Cardiac muscle cell (in vitro differentiated cells and primary cell): ENCODE results near the gene KRTAP19-7. TPM values are rescaled to one million over a fixed set of nuclear protein-coding genes. Genes with fewer than 3 reads are reported as not detected.

Experiments
- DNase-seq, 2 donors: peaks; one replicate each; pipeline versions ENCODE4 v3.0.0 to v3.0.0-alpha.2; 2010 to 2017; ENCODE audit warnings: low read depth in 1 of 2, low spot score in 1 of 2
- H3K27ac ChIP-seq: fragments of 200-600 bp; sonication (generic); 2 replicates; pipeline ENCODE4 v1.5.1; 2016
- H3K27me3 ChIP-seq: fragments of 200-600 bp; sonication (generic); 2 replicates; pipeline ENCODE4 v1.6.0; 2016; ENCODE audit warnings: control low read depth
- H3K36me3 ChIP-seq: fragments of 200-600 bp; sonication (generic); 2 replicates; pipeline ENCODE4 v1.5.1; 2016; ENCODE audit warnings: control low read depth
- H3K4me1 ChIP-seq: fragments of 200-600 bp; sonication (generic); 2 replicates; pipeline ENCODE4 v1.8.1; 2017; ENCODE audit warnings: low read depth, mild to moderate bottlenecking, mixed run types
- H3K4me3 ChIP-seq: fragments of 200-600 bp; sonication (generic); 2 replicates; pipeline ENCODE4 v1.5.1; 2016; ENCODE audit warnings: mild to moderate bottlenecking
- H3K9me3 ChIP-seq: fragments of 200-600 bp; sonication (generic); 2 replicates; pipeline ENCODE4 v1.5.1; 2017; ENCODE audit warnings: low read depth, mild to moderate bottlenecking, control low read depth
- CTCF ChIP-seq: IDR thresholded peaks from 2 replicates; pipeline ENCODE4 v1.5.1; 2012; ENCODE audit warnings: low read depth, mild to moderate bottlenecking, low read length
- polyA plus RNA-seq: library from polyadenylated mRNA; unstranded; fragments of >200 nt; fragmentation: Nextera tagmentation; extraction: Ambion mirVana; gene quantifications from 2 replicates; pipeline ENCODE4 v1.2.1, GENCODE V29; 2016
- total RNA-seq: library from RNA; depleted of rRNA; stranded (reverse); fragments of >200 nt; gene quantifications from 2 replicates; pipeline ENCODE4 v1.2.3, GENCODE V29; 2016

The KRTAP19-7 gene
- total and polyA plus RNA-seq, 2 experiments from 2014 or later = not detected

- no peak for TF ChIP-seq CTCF
- DNase-seq = no peak
These were observed 42.2 kb downstream of the KRTAP19-7 start for GRCh38 chr21:30518876-30519275.

GRCh38 chr21:30515681-30516080 lies 45.4 kb downstream of the KRTAP19-7 start:
- no peaks in the 10 kb centered on the region for H3K4me1 ChIP-seq
- no peaks in the 10 kb centered on the region for H3K27me3 ChIP-seq
- H3K27ac ChIP-seq = no peak overlapping the region
- no peak overlapping the region for H3K4me3 ChIP-seq
- H3K9me3 ChIP-seq = no peaks in the 10 kb centered on the region
- DNase-seq = no peak
- TF ChIP-seq CTCF = no peak
- H3K36me3 ChIP-seq = no peaks in the 10 kb centered on the region

More at GRCh38 chr21:30518876-30519275, 42.2 kb downstream of the KRTAP19-7 start:
- Histone ChIP-seq H3K27me3 (no peaks in the 10 kb centered on the region), H3K4me3 (no peak overlapping the region), H3K4me1 (no peaks in the 10 kb centered on the region), H3K9me3 (no peaks in the 10 kb centered on the region), H3K36me3 (no peaks in the 10 kb centered on the region), H3K27ac (no peak overlapping the region)

Other genes with a start within 250 kb of the KRTAP19-7 start
- not detected in 2 replicates for gene KRTAP26-1, start 241.0 kb downstream of the KRTAP19-7 start, total RNA-seq
- gene KRTAP26-1, start 241.0 kb downstream of the KRTAP19-7 start, polyA plus RNA-seq = not detected in 2 replicates
- gene KRTAP27-1, start 223.6 kb downstream of the KRTAP19-7 start, total RNA-seq = not detected in 2 replicates
- gene KRTAP27-1, start 223.6 kb downstream of the KRTAP19-7 start, polyA plus RNA-seq = not detected in 2 replicates
- gene KRTAP23-1, start 212.7 kb downstream of the KRTAP19-7 start, total RNA-seq = not detected in 2 replicates
- not detected in 2 replicates for gene KRTAP23-1, start 212.7 kb downstream of the KRTAP19-7 start, polyA plus RNA-seq
- gene KRTAP13-2, start 189.0 kb downstream of the KRTAP19-7 start, total RNA-seq = not detected in 2 replicates
- gene KRTAP13-2, start 189.0 kb downstream of the KRTAP19-7 start, polyA plus RNA-seq = not detected in 2 replicates
- gene KRTAP13-1, start 165.3 kb downstream of the KRTAP19-7 start, total RNA-seq = not detected in 2 replicates
- gene KRTAP13-1, start 165.3 kb downstream of the KRTAP19-7 start, polyA plus RNA-seq = not detected in 2 replicates
- not detected in 2 replicates for gene KRTAP13-3, start 135.4 kb downstream of the KRTAP19-7 start, total RNA-seq
- not detected in 2 replicates for gene KRTAP13-3, start 135.4 kb downstream of the KRTAP19-7 start, polyA plus RNA-seq
- not detected in 2 replicates for gene KRTAP13-4, start 131.1 kb downstream of the KRTAP19-7 start, total RNA-seq
- not detected in 2 replicates for gene KRTAP13-4, start 131.1 kb downstream of the KRTAP19-7 start, polyA plus RNA-seq
- not detected in 2 replicates for gene KRTAP15-1, start 121.0 kb downstream of the KRTAP19-7 start, total RNA-seq
- gene KRTAP15-1, start 121.0 kb downstream of the KRTAP19-7 start, polyA plus RNA-seq = not detected in 2 replicates
- gene KRTAP19-1, start 80.9 kb downstream of the KRTAP19-7 start, total RNA-seq = not detected in 2 replicates
- not detected in 2 replicates for gene KRTAP19-1, start 80.9 kb downstream of the KRTAP19-7 start, polyA plus RNA-seq
- not detected in 2 replicates for gene KRTAP19-2, start 73.9 kb downstream of the KRTAP19-7 start, total RNA-seq
- not detected in 2 replicates for gene KRTAP19-2, start 73.9 kb downstream of the KRTAP19-7 start, polyA plus RNA-seq
- not detected in 2 replicates for gene KRTAP19-3, start 69.3 kb downstream of the KRTAP19-7 start, total RNA-seq
- not detected in 2 replicates for gene KRTAP19-3, start 69.3 kb downstream of the KRTAP19-7 start, polyA plus RNA-seq
- gene KRTAP19-4, start 64.1 kb downstream of the KRTAP19-7 start, total RNA-seq = not detected in 2 replicates
- gene KRTAP19-4, start 64.1 kb downstream of the KRTAP19-7 start, polyA plus RNA-seq = not detected in 2 replicates
- gene KRTAP19-5, start 59.2 kb downstream of the KRTAP19-7 start, total RNA-seq = not detected in 2 replicates
- gene KRTAP19-5, start 59.2 kb downstream of the KRTAP19-7 start, polyA plus RNA-seq = not detected in 2 replicates
- gene KRTAP19-6, start 19.4 kb downstream of the KRTAP19-7 start, total RNA-seq = not detected in 2 replicates
- gene KRTAP19-6, start 19.4 kb downstream of the KRTAP19-7 start, polyA plus RNA-seq = not detected in 2 replicates
- gene KRTAP22-2, start 29.1 kb upstream of the KRTAP19-7 start, total RNA-seq = not detected in 2 replicates
- not detected in 2 replicates for gene KRTAP22-2, start 29.1 kb upstream of the KRTAP19-7 start, polyA plus RNA-seq
- not detected in 2 replicates for gene KRTAP6-3, start 31.1 kb upstream of the KRTAP19-7 start, total RNA-seq
- gene KRTAP6-3, start 31.1 kb upstream of the KRTAP19-7 start, polyA plus RNA-seq = not detected in 2 replicates
- gene KRTAP6-2, start 37.6 kb upstream of the KRTAP19-7 start, total RNA-seq = not detected in 2 replicates
- not detected in 2 replicates for gene KRTAP6-2, start 37.6 kb upstream of the KRTAP19-7 start, polyA plus RNA-seq
- gene KRTAP22-1, start 39.8 kb upstream of the KRTAP19-7 start, total RNA-seq = not detected in 2 replicates
- gene KRTAP22-1, start 39.8 kb upstream of the KRTAP19-7 start, polyA plus RNA-seq = not detected in 2 replicates
- gene KRTAP6-1, start 52.6 kb upstream of the KRTAP19-7 start, total RNA-seq = not detected in 2 replicates
- gene KRTAP6-1, start 52.6 kb upstream of the KRTAP19-7 start, polyA plus RNA-seq = not detected in 2 replicates
- not detected in 2 replicates for gene KRTAP20-1, start 55.1 kb upstream of the KRTAP19-7 start, total RNA-seq
- not detected in 2 replicates for gene KRTAP20-1, start 55.1 kb upstream of the KRTAP19-7 start, polyA plus RNA-seq
- not detected in 2 replicates for gene KRTAP20-4, start 59.3 kb upstream of the KRTAP19-7 start, total RNA-seq
- not detected in 2 replicates for gene KRTAP20-4, start 59.3 kb upstream of the KRTAP19-7 start, polyA plus RNA-seq
- not detected in 2 replicates for gene KRTAP20-2, start 73.9 kb upstream of the KRTAP19-7 start, total RNA-seq
- gene KRTAP20-2, start 73.9 kb upstream of the KRTAP19-7 start, polyA plus RNA-seq = not detected in 2 replicates
- gene KRTAP20-3, start 81.5 kb upstream of the KRTAP19-7 start, total RNA-seq = not detected in 2 replicates
- gene KRTAP20-3, start 81.5 kb upstream of the KRTAP19-7 start, polyA plus RNA-seq = not detected in 2 replicates
- gene KRTAP21-3, start 157.5 kb upstream of the KRTAP19-7 start, total RNA-seq = not detected in 2 replicates
- gene KRTAP21-3, start 157.5 kb upstream of the KRTAP19-7 start, polyA plus RNA-seq = not detected in 2 replicates
- gene KRTAP21-2, start 185.9 kb upstream of the KRTAP19-7 start, total RNA-seq = not detected in 2 replicates
- not detected in 2 replicates for gene KRTAP21-2, start 185.9 kb upstream of the KRTAP19-7 start, polyA plus RNA-seq
- not detected in 2 replicates for gene KRTAP21-1, start 194.1 kb upstream of the KRTAP19-7 start, total RNA-seq
- not detected in 2 replicates for gene KRTAP21-1, start 194.1 kb upstream of the KRTAP19-7 start, polyA plus RNA-seq